ENCODE results near the gene ASPDH. TPM values are rescaled to one million over a fixed set of nuclear protein-coding genes. Genes with fewer than 3 reads are reported as not detected.

The ASPDH gene
- total RNA-seq, 1 experiment from 2014 or later, result not detected

Other genes with a start within 250 kb of the ASPDH start
- gene KCNC3, start 184.5 kb downstream of the ASPDH start, total RNA-seq (2021; ENCODE audit: unreplicated experiment), result 10.8 TPM
- 2.5 TPM for gene NAPSA, start 148.3 kb downstream of the ASPDH start, total RNA-seq (2021; ENCODE audit: unreplicated experiment)
- gene NR1H2, start 137.5 kb downstream of the ASPDH start, total RNA-seq (2021; ENCODE audit: unreplicated experiment), result 55.8 TPM
- gene POLD1, start 129.6 kb downstream of the ASPDH start, total RNA-seq (2021; ENCODE audit: unreplicated experiment), result 71.7 TPM
- not detected for gene SPIB, start 95.0 kb downstream of the ASPDH start, total RNA-seq (2021; ENCODE audit: unreplicated experiment)
- 0.18 TPM for gene MYBPC2, start 81.0 kb downstream of the ASPDH start, total RNA-seq (2021; ENCODE audit: unreplicated experiment)
- 66.7 TPM for gene EMC10, start 37.4 kb downstream of the ASPDH start, total RNA-seq (2021; ENCODE audit: unreplicated experiment)
- 2.0 TPM for gene GARIN5A, start 37.1 kb downstream of the ASPDH start, total RNA-seq (2021; ENCODE audit: unreplicated experiment)
- gene JOSD2, start 2.7 kb downstream of the ASPDH start, total RNA-seq (2021; ENCODE audit: unreplicated experiment), result 51.8 TPM
- 0.57 TPM for gene LRRC4B, start 54.5 kb upstream of the ASPDH start, total RNA-seq (2021; ENCODE audit: unreplicated experiment)
- not detected for gene SYT3, start 126.0 kb upstream of the ASPDH start, total RNA-seq (2021; ENCODE audit: unreplicated experiment)
- 0.98 TPM for gene C19orf81, start 135.5 kb upstream of the ASPDH start, total RNA-seq (2021; ENCODE audit: unreplicated experiment)
- gene SHANK1, start 205.9 kb upstream of the ASPDH start, total RNA-seq (2021; ENCODE audit: unreplicated experiment), result not detected
- gene CLEC11A, start 209.5 kb upstream of the ASPDH start, total RNA-seq (2021; ENCODE audit: unreplicated experiment), result not detected

All from Panc1 (cell line).